Cardiac fibroblast (primary cell): ENCODE measurements around the gene FARS2.

Experiments used
- DNase-seq, 2 donors: peaks; one replicate each; pipeline versions ENCODE4 v3.0.0 to v3.0.0-alpha.2; 2010; ENCODE audit warnings: low read depth in 2 of 2
- H3K4me3 ChIP-seq, 2 donors: replicated peaks in 1 of 2; 1 replicate in 1 of 2; 2 replicates in 1 of 2; pipeline ENCODE4 v1.5.1; 2011; ENCODE audit warnings: low read depth in 2 of 2, low read length in 2 of 2, mild to moderate bottlenecking in 2 of 2, moderate library complexity in 1 of 2
- CTCF ChIP-seq: IDR thresholded peaks from one replicate; pipeline ENCODE4 v1.5.1; 2011; ENCODE audit warnings: low read depth, mild to moderate bottlenecking, low read length, inconsistent platforms

The FARS2 gene

GRCh38 chr6:5219011-5219691 lies 42.2 kb upstream of the FARS2 start:
- no peak overlapping the region for H3K4me3 ChIP-seq
- no peak for DNase-seq

GRCh38 chr6:5220443-5220842 lies 40.9 kb upstream of the FARS2 start:
- DNase-seq = no peak
- no peak overlapping the region for H3K4me3 ChIP-seq
- no peak for TF ChIP-seq CTCF

More at GRCh38 chr6:5219011-5219691, 42.2 kb upstream of the FARS2 start:
- TF ChIP-seq CTCF = no peak

- no peak for TF ChIP-seq CTCF
- H3K4me3 ChIP-seq = no peak overlapping the region
- no peak for DNase-seq
Measured at GRCh38 chr6:5223309-5223708, 38.0 kb upstream of the FARS2 start.

GRCh38 chr6:5229356-5229755 lies 32.0 kb upstream of the FARS2 start:
- DNase-seq = no peak
- no peak for TF ChIP-seq CTCF
- H3K4me3 ChIP-seq = no peak overlapping the region

GRCh38 chr6:5230081-5230480 lies 31.2 kb upstream of the FARS2 start:
- no peak overlapping the region for H3K4me3 ChIP-seq
- no peak for DNase-seq
- no peak for TF ChIP-seq CTCF

- no peak overlapping the region for H3K4me3 ChIP-seq
- DNase-seq = no peak
- no peak for TF ChIP-seq CTCF
Measured at GRCh38 chr6:5231289-5231688, 30.0 kb upstream of the FARS2 start.

- DNase-seq = no peak
- H3K4me3 ChIP-seq = no peak overlapping the region
- TF ChIP-seq CTCF = no peak
Measured at GRCh38 chr6:5234874-5235273, 26.4 kb upstream of the FARS2 start.
